Endodermal cell (in vitro differentiated cells): ENCODE data around the gene MRFAP1. TPM values are rescaled to one million over a fixed set of nuclear protein-coding genes. Genes with fewer than 3 reads are reported as not detected.

Experiments
- DNase-seq: peaks from one replicate; pipeline ENCODE4 v3.0.0-alpha.2; 2017
- H3K27ac ChIP-seq: 2 replicates; pipeline ENCODE4 v1.5.1; 2013; ENCODE audit warnings: mild to moderate bottlenecking, low read depth, low read length, moderate library complexity
- H3K27me3 ChIP-seq: 2 replicates; pipeline ENCODE4 v1.6.1; 2013; ENCODE audit warnings: mild to moderate bottlenecking, low read length, moderate library complexity; ENCODE audit not compliant: insufficient read depth, control insufficient read depth, poor library complexity, severe bottlenecking
- H3K36me3 ChIP-seq: 2 replicates; pipeline ENCODE4 v1.7.0; 2013; ENCODE audit warnings: mild to moderate bottlenecking, low read length, moderate library complexity; ENCODE audit not compliant: control insufficient read depth, insufficient read depth
- H3K4me1 ChIP-seq: one replicate; pipeline ENCODE4 v1.7.0; 2013; ENCODE audit warnings: low read length; ENCODE audit not compliant: control insufficient read depth, insufficient read depth
- H3K4me3 ChIP-seq: 2 replicates; pipeline ENCODE4 v1.5.1; 2013; ENCODE audit warnings: mild to moderate bottlenecking, low read length, moderate library complexity
- H3K9ac ChIP-seq: 2 replicates; pipeline ENCODE4 v1.6.1; 2013; ENCODE audit warnings: mild to moderate bottlenecking, low read length, moderate library complexity; ENCODE audit not compliant: poor library complexity, severe bottlenecking; ENCODE audit errors: extremely low read depth
- H3K9me3 ChIP-seq: 2 replicates; pipeline ENCODE4 v1.6.1; 2013; ENCODE audit warnings: mild to moderate bottlenecking, low read length, moderate library complexity; ENCODE audit not compliant: control insufficient read depth
- H3K27ac Mint-ChIP-seq: 2 replicates; pipeline ENCODE4 v1.8.0; 2020; ENCODE audit warnings: mixed read lengths
- H3K27me3 Mint-ChIP-seq: 2 replicates; pipeline ENCODE4 v1.8.0; 2021; ENCODE audit warnings: mild to moderate bottlenecking, mixed read lengths; ENCODE audit not compliant: insufficient read depth
- H3K36me3 Mint-ChIP-seq: 2 replicates; pipeline ENCODE4 v1.8.0; 2020; ENCODE audit warnings: low read depth, mixed read lengths
- H3K4me1 Mint-ChIP-seq: 2 replicates; pipeline ENCODE4 v1.8.0; 2020; ENCODE audit warnings: mixed read lengths
- H3K4me3 Mint-ChIP-seq: 2 replicates; pipeline ENCODE4 v1.8.0; 2020; ENCODE audit warnings: mild to moderate bottlenecking, moderate library complexity, mixed read lengths
- H3K9me3 Mint-ChIP-seq: 2 replicates; pipeline ENCODE4 v1.8.0; 2020; ENCODE audit warnings: mild to moderate bottlenecking, mixed read lengths
- CTCF ChIP-seq: fragments of 200-600 bp; sonication (generic); conservative IDR thresholded peaks from 2 replicates; pipeline ENCODE4 v1.5.0; 2021; ENCODE audit warnings: antibody characterized with exemption, mild to moderate bottlenecking
- WGBS, 2 experiments: methylation state at CpG; one replicate each; pipeline versions ENCODE4 v1.1.5 to v1.1.7; 2013; ENCODE audit warnings: missing lambda C conversion rate in 2 of 2, mixed read lengths in 1 of 2; ENCODE audit not compliant: insufficient coverage in 1 of 2, insufficient read length in 1 of 2; 5-methylcytosine and 5-hydroxymethylcytosine counted together
- total RNA-seq, 2 donors: library from RNA; stranded (reverse); fragmentation: NEBNext Ultra II Directional in 1 of 2; extraction: Animal tissue kit (Norgen Biotek cat#: 25700) in 1 of 2; gene quantifications; 2 replicates in 1 of 2; 3 replicates in 1 of 2; pipeline ENCODE4 v1.2.1, GENCODE V29; 2021

Gene MRFAP1
- total RNA-seq, 2 donors from 2014 or later, result 231 to 239 TPM

- peaks cover 3% of the 10 kb centered on the region for H3K9me3 Mint-ChIP-seq
- H3K4me1 ChIP-seq, result no peaks in the 10 kb centered on the region
- no peak overlapping the region for H3K27ac ChIP-seq
- no peak overlapping the region for H3K4me3 ChIP-seq
- no peak for DNase-seq
- H3K36me3 Mint-ChIP-seq, result peaks cover 58% of the 10 kb centered on the region
- H3K4me1 Mint-ChIP-seq, result no peaks in the 10 kb centered on the region
- H3K36me3 ChIP-seq, result peaks cover 12% of the 10 kb centered on the region
- WGBS, 2 experiments, result 89 to 96% methylated on average over 3 of the region's 3 CpGs
- no peak overlapping the region for H3K27ac Mint-ChIP-seq
- H3K4me3 Mint-ChIP-seq, result no peak overlapping the region
- no peak overlapping the region for H3K9ac ChIP-seq
- H3K27me3 ChIP-seq, result no peaks in the 10 kb centered on the region
- H3K27me3 Mint-ChIP-seq, result no peaks in the 10 kb centered on the region
- TF ChIP-seq CTCF, result no peak
- no peaks in the 10 kb centered on the region for H3K9me3 ChIP-seq
These were observed 27.4 kb upstream of the MRFAP1 start for GRCh38 chr4:6612961-6613675.

- H3K36me3 ChIP-seq, result peaks cover 16% of the 10 kb centered on the region
- no peak overlapping the region for H3K4me3 ChIP-seq
- 87 to 90% methylated on average over 11 to 17 of the region's 17 CpGs for WGBS, 2 experiments
- H3K27ac ChIP-seq, result no peak overlapping the region
- DNase-seq, result no peak
- no peak overlapping the region for H3K9ac ChIP-seq
- Mint-ChIP-seq H3K36me3 (peaks cover 58% of the 10 kb centered on the region), H3K9me3 (peaks cover 3% of the 10 kb centered on the region), H3K27me3 (no peaks in the 10 kb centered on the region), H3K4me3 (no peak overlapping the region), H3K4me1 (no peaks in the 10 kb centered on the region), H3K27ac (no peak overlapping the region)
- no peaks in the 10 kb centered on the region for H3K4me1 ChIP-seq
- no peaks in the 10 kb centered on the region for H3K27me3 ChIP-seq
- TF ChIP-seq CTCF, result no peak
- H3K9me3 ChIP-seq, result no peaks in the 10 kb centered on the region
These were observed 26.5 kb upstream of the MRFAP1 start for GRCh38 chr4:6613676-6614651.

GRCh38 chr4:6614701-6615230, 25.7 kb upstream of the MRFAP1 start:
- no peak overlapping the region for H3K27ac Mint-ChIP-seq
- 89 to 91% methylated on average over 3 to 11 of the region's 11 CpGs for WGBS, 2 experiments

More at GRCh38 chr4:6614701-6615230, 25.7 kb upstream of the MRFAP1 start:
- Mint-ChIP-seq H3K27me3 (no peaks in the 10 kb centered on the region), H3K4me1 (no peaks in the 10 kb centered on the region), H3K9me3 (peaks cover 3% of the 10 kb centered on the region), H3K36me3 (peaks cover 60% of the 10 kb centered on the region), H3K4me3 (no peak overlapping the region)
- H3K9me3 ChIP-seq, result no peaks in the 10 kb centered on the region
- no peak for TF ChIP-seq CTCF
- no peaks in the 10 kb centered on the region for H3K27me3 ChIP-seq
- H3K36me3 ChIP-seq, result peaks cover 16% of the 10 kb centered on the region
- H3K4me3 ChIP-seq, result no peak overlapping the region
- no peak overlapping the region for H3K27ac ChIP-seq
- no peaks in the 10 kb centered on the region for H3K4me1 ChIP-seq
- no peak overlapping the region for H3K9ac ChIP-seq
- no peak for DNase-seq
